HEK293 (cell line): ENCODE results near the gene AGAP5.

Experiments
- CTCF ChIA-PET: fragments of 350-600 bp; formaldehyde crosslinking; extraction: SDS; loops from one replicate; lab custom pipeline; 2021; ENCODE audit warnings: antibody characterized with exemption; lab: Yijun Ruan, JAX
- POLR2A ChIA-PET: fragments of 300-600 bp; formaldehyde crosslinking; extraction: SDS; loops from one replicate; lab custom pipeline; 2020; ENCODE audit warnings: antibody characterized with exemption, inconsistent platforms; lab: Yijun Ruan, JAX
- H3K27ac ChIP-seq: fragments of 200-500 bp; sonication (Bioruptor generic); 2 replicates; pipeline ENCODE4 v1.5.1; 2014; ENCODE audit warnings: low read depth, low read length, control low read depth, inconsistent platforms; ENCODE audit errors: extremely low read depth
- H3K36me3 ChIP-seq, 2 experiments: fragments of 200-500 bp in 1 of 2; sonication (Bioruptor generic) in 1 of 2; 1 replicate in 1 of 2; 2 replicates in 1 of 2; pipeline ENCODE4 v1.5.1; 2014 to 2017; ENCODE audit warnings: inconsistent platforms in 2 of 2, low read length in 2 of 2; ENCODE audit not compliant: control insufficient read depth in 2 of 2, insufficient read depth in 1 of 2
- H3K4me1 ChIP-seq: fragments of 200-500 bp; sonication (Bioruptor generic); 2 replicates; pipeline ENCODE4 v1.5.1; 2014; ENCODE audit warnings: mild to moderate bottlenecking, low read length, inconsistent platforms; ENCODE audit not compliant: control insufficient read depth, insufficient read depth
- H3K4me3 ChIP-seq: 2 replicates; pipeline ENCODE4 v1.5.1; 2011; ENCODE audit warnings: low read depth, mild to moderate bottlenecking, control low read depth, low read length, moderate library complexity
- H3K9me3 ChIP-seq: fragments of 200-500 bp; sonication (Bioruptor generic); 2 replicates; pipeline ENCODE4 v1.5.1; 2014; ENCODE audit warnings: low read depth, low read length, inconsistent platforms; ENCODE audit not compliant: control insufficient read depth, insufficient read depth
- EGR2 ChIP-seq: fragments of 450-650 bp; formaldehyde crosslinking; IDR thresholded peaks from 2 replicates; pipeline ENCODE4 v1.5.1; 2016; ENCODE audit warnings: low read depth, missing biosample characterization, missing genetic modification characterization
- PRDM1 ChIP-seq: fragments of 450-650 bp; formaldehyde crosslinking; IDR thresholded peaks from 2 replicates; pipeline ENCODE4; 2016; ENCODE audit warnings: missing biosample characterization, missing genetic modification characterization
- PRDM10 ChIP-seq: fragments of 450-650 bp; formaldehyde crosslinking; IDR thresholded peaks from 2 replicates; pipeline ENCODE4 v1.5.1; 2016; ENCODE audit warnings: missing biosample characterization, missing genetic modification characterization
- SP2 ChIP-seq: fragments of 450-650 bp; formaldehyde crosslinking; IDR thresholded peaks from 2 replicates; pipeline ENCODE4 v1.5.1; 2016; ENCODE audit warnings: missing biosample characterization, missing genetic modification characterization
- ZBTB48 ChIP-seq: fragments of 450-650 bp; formaldehyde crosslinking; IDR thresholded peaks from 2 replicates; pipeline ENCODE4 v1.5.1; 2016; ENCODE audit warnings: missing biosample characterization, missing genetic modification characterization
- ZFP3 ChIP-seq: fragments of 450-650 bp; formaldehyde crosslinking; IDR thresholded peaks from 2 replicates; pipeline ENCODE4 v1.5.1; 2016; ENCODE audit warnings: low read depth, missing biosample characterization, missing genetic modification characterization
- ZNF335 ChIP-seq: fragments of 450-650 bp; formaldehyde crosslinking; conservative IDR thresholded peaks from 2 replicates; pipeline ENCODE4 v1.5.1; 2016; ENCODE audit warnings: missing biosample characterization, missing genetic modification characterization
- ZNF48 ChIP-seq: fragments of 450-650 bp; formaldehyde crosslinking; IDR thresholded peaks from 2 replicates; pipeline ENCODE4 v1.5.1; 2016; ENCODE audit warnings: missing biosample characterization, missing genetic modification characterization
- ZNF664 ChIP-seq: fragments of 450-650 bp; formaldehyde crosslinking; IDR thresholded peaks from 2 replicates; pipeline ENCODE4 v1.5.1; 2016; ENCODE audit warnings: missing biosample characterization, missing genetic modification characterization
- ZSCAN16 ChIP-seq: fragments of 450-650 bp; formaldehyde crosslinking; IDR thresholded peaks from 2 replicates; pipeline ENCODE4 v1.5.1; 2016; ENCODE audit warnings: missing biosample characterization, missing genetic modification characterization
- ZSCAN23 ChIP-seq: fragments of 450-650 bp; formaldehyde crosslinking; IDR thresholded peaks from 2 replicates; pipeline ENCODE4 v1.5.1; 2016; ENCODE audit warnings: missing biosample characterization, missing genetic modification characterization

AGAP5 gene

GRCh38 chr10:73650537-73651331 lies 47.2 kb downstream of the AGAP5 start:
- Histone ChIP-seq H3K36me3 (no peaks in the 10 kb centered on the region), H3K4me1 (no peaks in the 10 kb centered on the region), H3K9me3 (no peaks in the 10 kb centered on the region), H3K27ac (no peak overlapping the region), H3K4me3 (no peak overlapping the region)
- ChIA-PET CTCF (interaction anchor here (0.6 to 1.4 kb wide), 4 partner anchors 26 to 229 kb away, joined by 3 to 5 read pairs (median 3); no protein-coding TSS in a partner anchor), POLR2A (interaction anchor here (1.1 kb wide), 1 partner anchor 80 kb away, joined by 3 read pairs; no protein-coding TSS in a partner anchor)
- TF ChIP-seq ZNF335 (tag by site-specific recombination) (peak; percentile 86), ZSCAN16 (tag by site-specific recombination) (no peak)

GRCh38 chr10:73649876-73650536 lies 47.9 kb downstream of the AGAP5 start:
- POLR2A ChIA-PET = interaction anchor here (0.9 to 1.1 kb wide), 2 partner anchors 80 to 482 kb away, joined by 3 read pairs; partner anchors contain the start of genes ECD and FAM149B1
- Histone ChIP-seq H3K27ac (no peak overlapping the region), H3K4me1 (no peaks in the 10 kb centered on the region)
- TF ChIP-seq ZNF664 (tag by site-specific recombination) = 0 out of 2 replicates have a peak, but pooled peaks have one; percentile 27
- no peak for TF ChIP-seq SP2
- TF ChIP-seq ZSCAN23 (tag by site-specific recombination) = peak; percentile 98
- TF ChIP-seq, all 188 proteins: peak for 2
- no peaks in the 10 kb centered on the region for H3K36me3 ChIP-seq
- no peak overlapping the region for H3K4me3 ChIP-seq
- CTCF ChIA-PET = interaction anchor here (0.6 to 2.8 kb wide), 5 partner anchors 25 to 1254 kb away, joined by 3 to 35 read pairs (median 3); no protein-coding TSS in a partner anchor
- no peaks in the 10 kb centered on the region for H3K9me3 ChIP-seq

- H3K27ac ChIP-seq = no peak overlapping the region
- ChIA-PET POLR2A (interaction anchor here (0.9 to 1.1 kb wide), 2 partner anchors 81 to 481 kb away, joined by 3 read pairs; partner anchors contain the start of genes ECD and FAM149B1), CTCF (interaction anchor here (0.6 to 2.8 kb wide), 3 partner anchors 120 to 386 kb away, joined by 3 to 35 read pairs (median 3); no protein-coding TSS in a partner anchor)
- H3K9me3 ChIP-seq = no peaks in the 10 kb centered on the region
- no peaks in the 10 kb centered on the region for H3K36me3 ChIP-seq
- no peaks in the 10 kb centered on the region for H3K4me1 ChIP-seq
- 0 out of 2 replicates have a peak, but pooled peaks have one; percentile 9 for TF ChIP-seq EGR2 (tag by site-specific recombination)
- TF ChIP-seq SP2 = no peak
- no peak for TF ChIP-seq ZNF48 (tag by site-specific recombination)
- no peak for TF ChIP-seq ZFP3
- peak; percentile 75 for TF ChIP-seq ZBTB48 (tag by site-specific recombination)
- peak; percentile 39; the same call in 1 of the 2 replicates for TF ChIP-seq PRDM10 (tag by site-specific recombination)
- peak; percentile 93 for TF ChIP-seq PRDM1 (tag by site-specific recombination)
- H3K4me3 ChIP-seq = no peak overlapping the region
Measured at GRCh38 chr10:73648975-73649829, 48.7 kb downstream of the AGAP5 start.
